COLO668 (cell line): ENCODE measurements around the gene SPATA31C2.
"Not testable (repeated sequence)": the region's sequence is repeated elsewhere in the genome, so short reads cannot be mapped to it uniquely, and the experiment has no call there.

Experiments used
- DNase-seq: peaks from one replicate; lab custom pipeline; 2025; ENCODE audit not compliant: unreplicated experiment; lab: John Stamatoyannopoulos, UW

Gene SPATA31C2

DNA sequence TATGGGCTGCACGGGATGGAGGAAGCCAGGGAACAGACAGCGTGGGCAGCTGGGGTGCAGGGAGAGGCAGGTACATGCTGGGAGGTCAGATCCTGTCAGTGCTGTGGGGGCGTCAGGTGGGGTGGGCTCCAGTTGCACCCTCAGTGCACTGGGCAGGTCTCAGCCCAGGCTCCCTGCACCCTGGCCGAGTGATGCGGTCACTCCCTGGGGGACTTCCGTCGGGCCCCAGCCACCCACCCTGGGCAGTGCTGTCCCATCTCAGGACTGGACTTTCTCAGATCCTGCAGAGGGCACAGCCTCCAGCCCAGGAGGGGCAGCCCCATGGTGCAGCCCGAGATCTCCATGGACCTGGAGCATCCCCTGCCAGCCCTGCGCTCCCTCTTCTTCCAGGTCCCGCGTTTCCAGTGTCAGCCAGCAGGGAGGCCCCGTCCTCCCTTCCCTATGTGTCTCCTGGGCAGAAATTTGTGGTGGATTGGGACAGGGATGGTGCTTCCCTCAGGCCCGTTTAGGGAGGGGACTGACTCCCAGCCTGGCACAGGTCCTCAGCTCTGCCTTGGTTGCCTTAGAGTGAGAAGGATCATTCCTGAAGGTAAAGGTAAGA lies 10.5 kb downstream of the SPATA31C2 start:
- DNase-seq = not testable (repeated sequence)

GRCh38 chr9:88123413-88123812 lies 14.9 kb downstream of the SPATA31C2 start:
- DNase-seq = not testable (repeated sequence)

- DNase-seq = not testable (repeated sequence)
These were observed 20.2 kb downstream of the SPATA31C2 start for GRCh38 chr9:88118121-88118520.

GRCh38 chr9:88114968-88115612 lies 23.2 kb downstream of the SPATA31C2 start:
- not testable (repeated sequence) for DNase-seq

DNA sequence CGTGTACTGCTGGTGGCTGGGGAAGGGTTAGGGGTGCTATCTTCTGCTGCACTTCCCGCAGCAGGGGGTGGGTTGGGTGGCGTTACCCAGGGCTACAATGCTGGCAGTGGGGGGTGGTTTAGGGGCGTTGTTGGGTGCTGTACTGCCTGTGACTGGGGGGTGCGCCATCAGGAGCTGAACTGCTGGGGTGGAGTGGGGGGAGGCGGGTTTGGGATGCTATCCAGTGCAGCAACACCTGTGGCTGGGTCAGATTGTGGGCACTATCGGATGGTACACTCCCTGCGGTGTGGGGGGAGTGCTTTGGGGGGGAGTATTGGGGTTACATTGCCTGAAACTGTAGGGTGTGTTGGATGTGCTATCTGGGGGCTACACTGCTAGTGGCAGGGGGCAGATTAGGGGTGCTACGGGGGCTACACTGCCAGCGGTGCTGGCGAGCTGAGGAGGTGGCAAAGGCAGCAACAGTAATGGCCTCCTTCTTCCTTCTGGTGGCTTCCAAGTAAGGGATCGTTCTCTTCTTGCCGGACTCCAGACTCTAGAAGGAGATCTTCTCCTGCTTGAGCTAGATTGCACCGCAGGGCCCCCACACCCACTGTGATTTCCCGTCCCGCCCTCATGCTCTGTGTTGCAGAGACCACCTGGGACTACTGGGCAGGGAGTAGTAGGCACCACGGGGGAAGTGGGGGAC lies 23.9 kb downstream of the SPATA31C2 start:
- DNase-seq = not testable (repeated sequence)

GRCh38 chr9:88113156-88114130 lies 24.8 kb downstream of the SPATA31C2 start:
- not testable (repeated sequence) for DNase-seq

DNA sequence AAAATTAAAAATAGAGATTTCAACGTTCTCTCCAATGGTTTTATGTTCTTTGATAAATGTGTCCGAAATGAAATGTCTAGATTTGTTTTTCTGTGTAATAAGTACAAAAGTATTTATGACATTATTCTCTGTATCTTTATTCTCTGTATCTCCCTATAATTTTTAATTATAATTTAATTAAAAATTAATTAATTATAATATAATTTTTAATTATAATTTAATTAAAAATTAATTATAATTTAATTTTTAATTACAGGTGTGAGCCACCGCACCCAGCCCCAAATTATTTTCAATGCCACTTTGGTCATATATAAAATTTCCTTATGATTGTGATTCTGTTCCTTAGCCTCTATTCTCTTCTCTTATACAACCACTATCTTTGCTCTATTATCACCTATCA lies 28.2 kb downstream of the SPATA31C2 start:
- DNase-seq = no peak

DNA sequence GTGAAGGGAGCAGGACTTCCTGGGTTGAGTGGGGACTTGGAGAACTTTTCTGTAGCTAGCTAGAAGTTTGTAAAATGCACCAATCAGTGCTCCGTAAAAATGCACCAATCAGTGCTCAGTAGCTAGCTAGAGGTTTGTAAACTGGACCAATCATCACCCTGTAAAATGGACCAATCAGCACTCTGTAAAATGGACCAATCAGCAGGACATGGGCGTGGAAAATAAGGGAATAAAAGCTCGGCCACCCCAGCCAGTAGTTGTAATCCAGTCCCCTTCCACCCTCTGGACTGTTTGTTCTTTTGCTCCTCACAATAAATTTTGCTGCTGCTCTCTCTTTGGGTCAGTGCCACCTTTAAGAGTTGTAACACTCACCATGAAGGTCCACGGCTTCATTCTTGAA lies 29.5 kb downstream of the SPATA31C2 start:
- DNase-seq = no peak

DNA sequence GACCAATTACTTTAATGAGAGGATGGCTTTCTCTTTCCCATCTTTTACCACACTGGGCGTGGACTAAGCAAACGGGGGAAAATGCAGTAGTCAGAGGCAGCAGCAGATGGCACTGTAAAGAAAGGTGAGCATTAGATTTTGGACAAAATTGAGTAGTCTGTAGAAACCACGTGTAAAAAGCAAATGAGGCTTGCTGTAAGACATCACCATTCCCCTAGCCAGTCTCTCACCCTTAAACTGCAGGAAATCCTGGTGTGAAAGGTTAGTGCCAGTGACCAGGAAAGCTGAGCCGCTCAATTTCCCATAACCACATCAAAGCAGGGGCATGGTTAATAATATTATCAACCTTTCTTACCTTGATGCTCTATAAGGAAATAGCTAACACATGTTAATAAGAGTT lies 31.8 kb downstream of the SPATA31C2 start:
- no peak for DNase-seq

- DNase-seq = no peak
These were observed 45.4 kb downstream of the SPATA31C2 start for GRCh38 chr9:88092797-88093331.

DNA sequence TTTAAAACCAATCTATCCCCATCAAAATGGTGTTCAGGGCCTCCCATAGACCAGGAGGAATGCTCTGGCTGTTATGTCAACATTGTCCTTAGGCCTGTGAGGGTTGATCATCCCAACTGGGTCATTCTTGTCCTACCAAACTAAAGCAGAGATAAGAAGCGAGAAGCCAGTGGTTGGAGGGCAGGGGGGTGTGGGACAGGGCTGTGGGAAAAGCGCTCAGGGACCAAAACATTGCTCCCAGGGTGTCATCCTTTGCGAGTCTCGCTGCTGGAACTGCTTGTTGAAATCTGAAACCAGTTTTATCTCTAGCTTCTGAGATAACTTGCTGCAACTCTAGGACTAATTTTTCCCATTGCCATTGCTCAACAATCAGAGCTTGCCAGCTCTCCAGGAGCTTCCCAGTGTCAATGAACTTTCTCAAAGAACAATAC lies 48.1 kb downstream of the SPATA31C2 start:
- DNase-seq = no peak

GRCh38 chr9:88087906-88088305 lies 50.4 kb downstream of the SPATA31C2 start:
- DNase-seq = no peak

GRCh38 chr9:88085476-88085875 lies 52.8 kb downstream of the SPATA31C2 start:
- DNase-seq = no peak

DNA sequence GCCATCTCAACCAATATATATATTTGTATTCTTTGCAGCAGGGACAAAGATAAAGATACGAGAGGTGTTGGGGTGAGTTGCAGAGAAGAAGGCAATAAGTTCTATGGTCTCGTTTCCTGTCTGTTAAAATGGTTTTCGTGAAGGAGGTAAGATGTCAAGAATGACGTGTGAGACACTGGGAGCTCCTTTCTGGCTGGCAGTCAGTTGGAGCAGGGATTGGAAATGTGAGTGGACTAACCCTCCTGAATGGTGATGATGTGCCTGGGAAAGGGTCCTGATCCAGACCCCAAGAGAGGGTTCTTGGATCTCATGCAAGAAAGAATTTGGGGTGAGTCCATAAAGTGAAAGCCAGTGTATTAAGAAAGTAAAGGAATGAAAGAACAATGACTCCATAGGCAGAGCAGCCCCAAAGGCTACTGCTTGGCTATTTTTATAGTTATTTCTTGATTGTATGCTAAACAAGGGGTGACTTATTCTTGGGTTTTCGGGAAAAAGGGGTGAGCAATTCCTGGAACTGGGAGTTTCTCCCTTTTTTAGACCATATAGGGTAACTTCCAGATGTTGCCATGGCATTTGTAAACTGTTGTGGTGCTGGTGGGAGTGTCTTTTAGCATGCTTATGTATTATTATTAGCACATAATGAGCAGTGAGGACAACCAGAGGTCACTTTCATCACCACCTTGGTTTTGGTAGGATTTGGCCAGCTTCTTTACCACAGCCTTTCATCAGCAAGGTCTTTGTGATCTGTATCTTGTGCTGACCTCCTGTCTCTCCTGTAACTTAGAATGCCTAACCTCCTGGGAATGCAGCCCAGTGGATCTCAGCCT lies 53.7 kb downstream of the SPATA31C2 start:
- no peak for DNase-seq
